ENCODE data around the gene SLC15A1.

Gene SLC15A1

GRCh38 chr13:98796191-98796590 lies 43.7 kb upstream of the SLC15A1 start:
- DNase-seq (ENCODE audit: low read depth) = no peak
- TF ChIP-seq CTCF (IDR thresholded peaks at IDR 0.05; ENCODE audit: control insufficient read depth, insufficient read depth, low read depth, low read length, missing control alignments) = no peak
- H3K4me3 ChIP-seq (ENCODE audit: control insufficient read depth, low read depth, low read length) = no peak overlapping the region

GRCh38 chr13:98795220-98795619 lies 42.7 kb upstream of the SLC15A1 start:
- H3K4me3 ChIP-seq (ENCODE audit: control insufficient read depth, low read depth, low read length) = no peak overlapping the region
- DNase-seq (ENCODE audit: low read depth) = no peak
- no peak for TF ChIP-seq CTCF (IDR thresholded peaks at IDR 0.05; ENCODE audit: control insufficient read depth, insufficient read depth, low read depth, low read length, missing control alignments)

- no peak overlapping the region for H3K4me3 ChIP-seq (ENCODE audit: control insufficient read depth, low read depth, low read length)
- no peak for DNase-seq (ENCODE audit: low read depth)
- TF ChIP-seq CTCF (IDR thresholded peaks at IDR 0.05; ENCODE audit: control insufficient read depth, insufficient read depth, low read depth, low read length, missing control alignments) = no peak
These were observed 42.0 kb upstream of the SLC15A1 start for GRCh38 chr13:98794498-98794897.

- no peak overlapping the region for H3K4me3 ChIP-seq (ENCODE audit: control insufficient read depth, low read depth, low read length)
- TF ChIP-seq CTCF (IDR thresholded peaks at IDR 0.05; ENCODE audit: control insufficient read depth, insufficient read depth, low read depth, low read length, missing control alignments) = no peak
- DNase-seq (ENCODE audit: low read depth) = no peak
These were observed 40.5 kb upstream of the SLC15A1 start for GRCh38 chr13:98792785-98793495.

- no peak for TF ChIP-seq CTCF (IDR thresholded peaks at IDR 0.05; ENCODE audit: control insufficient read depth, insufficient read depth, low read depth, low read length, missing control alignments)
- no peak for DNase-seq (ENCODE audit: low read depth)
These were observed 39.8 kb upstream of the SLC15A1 start for GRCh38 chr13:98792321-98792720.

GRCh38 chr13:98791611-98792010 lies 39.1 kb upstream of the SLC15A1 start:
- H3K4me3 ChIP-seq (ENCODE audit: control insufficient read depth, low read depth, low read length) = no peak overlapping the region
- TF ChIP-seq CTCF (IDR thresholded peaks at IDR 0.05; ENCODE audit: control insufficient read depth, insufficient read depth, low read depth, low read length, missing control alignments) = no peak
- no peak for DNase-seq (ENCODE audit: low read depth)

More at GRCh38 chr13:98792321-98792720, 39.8 kb upstream of the SLC15A1 start:
- no peak overlapping the region for H3K4me3 ChIP-seq (ENCODE audit: control insufficient read depth, low read depth, low read length)
